PFSK-1 (cell line): ENCODE measurements around the gene MUC5AC.

Source experiments
- FOXP2 ChIP-seq: optimal IDR thresholded peaks from 2 replicates; pipeline ENCODE3; 2011; ENCODE audit warnings: borderline replicate concordance, control low read depth, inconsistent platforms; ENCODE audit not compliant: insufficient read depth; ENCODE audit errors: extremely low read length, extremely low read depth
- POLR2AphosphoS5 ChIP-seq: IDR thresholded peaks from 2 replicates; pipeline ENCODE4 v1.6.1; 2012; ENCODE audit warnings: low read depth, mild to moderate bottlenecking, control low read depth, low read length, moderate library complexity
- SIN3A ChIP-seq: IDR thresholded peaks from 2 replicates; pipeline ENCODE4 v1.6.1; 2012; ENCODE audit warnings: mild to moderate bottlenecking, low read length, moderate library complexity, borderline replicate concordance; ENCODE audit not compliant: insufficient read depth
- TAF1 ChIP-seq: IDR thresholded peaks from 2 replicates; pipeline ENCODE4 v1.6.1; 2012; ENCODE audit warnings: low read length, control low read depth, borderline replicate concordance; ENCODE audit not compliant: insufficient read depth
- TF ChIP-seq, protein P1 (sequence below), 2 experiments: IDR thresholded peaks; 2 replicates each; pipeline versions ENCODE4 v1.6.1 to v1.8.0; 2011 to 2012; ENCODE audit warnings: low read depth in 2 of 2, low read length in 2 of 2, control low read depth in 1 of 2, inconsistent platforms in 1 of 2, mild to moderate bottlenecking in 1 of 2, moderate library complexity in 1 of 2; ENCODE audit not compliant: insufficient read depth in 1 of 2

Gene MUC5AC

GRCh38 chr11:1147792-1148191 lies 10.0 kb upstream of the MUC5AC start:
- TF ChIP-seq POLR2AphosphoS5 (no peak), FOXP2 (no peak), TAF1 (no peak), SIN3A (no peak)

DNA sequence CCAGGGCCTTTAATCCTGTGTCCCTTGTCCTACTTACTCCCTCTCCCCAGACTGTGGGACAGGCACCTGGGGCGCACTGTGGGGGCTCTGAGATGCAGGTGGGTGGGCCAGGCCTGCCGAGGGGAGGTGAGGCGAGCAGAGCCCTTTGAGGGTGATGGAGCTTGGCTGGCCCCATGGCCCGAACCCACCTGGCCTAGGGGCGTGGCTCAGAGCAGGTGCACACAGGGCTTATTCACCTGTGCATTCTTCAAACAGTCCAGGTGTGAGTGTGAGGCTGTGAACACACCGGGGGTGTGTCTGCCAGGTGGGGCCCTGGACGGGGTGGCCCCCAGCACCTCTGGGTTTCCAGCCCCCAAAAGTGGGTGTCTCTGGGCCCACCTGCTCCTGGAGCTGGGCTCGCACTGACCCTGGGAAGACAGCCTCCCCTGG lies 9.0 kb upstream of the MUC5AC start:
- no peak for TF ChIP-seq TAF1
- no peak for TF ChIP-seq FOXP2
- TF ChIP-seq, protein P1, sequence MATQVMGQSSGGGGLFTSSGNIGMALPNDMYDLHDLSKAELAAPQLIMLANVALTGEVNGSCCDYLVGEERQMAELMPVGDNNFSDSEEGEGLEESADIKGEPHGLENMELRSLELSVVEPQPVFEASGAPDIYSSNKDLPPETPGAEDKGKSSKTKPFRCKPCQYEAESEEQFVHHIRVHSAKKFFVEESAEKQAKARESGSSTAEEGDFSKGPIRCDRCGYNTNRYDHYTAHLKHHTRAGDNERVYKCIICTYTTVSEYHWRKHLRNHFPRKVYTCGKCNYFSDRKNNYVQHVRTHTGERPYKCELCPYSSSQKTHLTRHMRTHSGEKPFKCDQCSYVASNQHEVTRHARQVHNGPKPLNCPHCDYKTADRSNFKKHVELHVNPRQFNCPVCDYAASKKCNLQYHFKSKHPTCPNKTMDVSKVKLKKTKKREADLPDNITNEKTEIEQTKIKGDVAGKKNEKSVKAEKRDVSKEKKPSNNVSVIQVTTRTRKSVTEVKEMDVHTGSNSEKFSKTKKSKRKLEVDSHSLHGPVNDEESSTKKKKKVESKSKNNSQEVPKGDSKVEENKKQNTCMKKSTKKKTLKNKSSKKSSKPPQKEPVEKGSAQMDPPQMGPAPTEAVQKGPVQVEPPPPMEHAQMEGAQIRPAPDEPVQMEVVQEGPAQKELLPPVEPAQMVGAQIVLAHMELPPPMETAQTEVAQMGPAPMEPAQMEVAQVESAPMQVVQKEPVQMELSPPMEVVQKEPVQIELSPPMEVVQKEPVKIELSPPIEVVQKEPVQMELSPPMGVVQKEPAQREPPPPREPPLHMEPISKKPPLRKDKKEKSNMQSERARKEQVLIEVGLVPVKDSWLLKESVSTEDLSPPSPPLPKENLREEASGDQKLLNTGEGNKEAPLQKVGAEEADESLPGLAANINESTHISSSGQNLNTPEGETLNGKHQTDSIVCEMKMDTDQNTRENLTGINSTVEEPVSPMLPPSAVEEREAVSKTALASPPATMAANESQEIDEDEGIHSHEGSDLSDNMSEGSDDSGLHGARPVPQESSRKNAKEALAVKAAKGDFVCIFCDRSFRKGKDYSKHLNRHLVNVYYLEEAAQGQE (IDR thresholded peaks at IDR 0.05; ENCODE audit: insufficient read depth in 1 of 2, low read depth in 2 of 2, low read length in 2 of 2), result no peak
- TF ChIP-seq SIN3A, result no peak
- TF ChIP-seq POLR2AphosphoS5, result no peak

DNA sequence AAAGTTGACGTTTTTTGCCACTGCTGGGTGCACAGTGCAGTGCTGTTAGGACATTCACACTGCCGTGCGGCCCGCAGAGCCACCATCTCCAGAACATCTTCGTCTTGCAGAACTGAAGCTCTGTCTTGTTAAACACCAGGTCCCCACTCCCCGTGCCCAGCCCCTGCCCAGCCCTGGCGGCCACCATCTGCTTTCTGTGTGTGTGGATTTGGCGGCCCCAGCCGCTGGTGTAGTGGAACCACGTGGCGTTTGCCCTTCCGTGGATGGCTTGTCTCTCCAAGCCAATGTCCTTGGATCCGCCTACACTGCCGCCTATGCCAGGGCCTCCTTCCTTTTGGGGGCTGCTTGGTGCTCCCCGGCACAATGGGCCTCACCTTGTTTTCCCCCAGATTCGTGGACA lies 8.2 kb upstream of the MUC5AC start:
- TF ChIP-seq SIN3A, result no peak
- TF ChIP-seq, protein P1 (IDR thresholded peaks at IDR 0.05; ENCODE audit: insufficient read depth in 1 of 2, low read depth in 2 of 2, low read length in 2 of 2), result no peak
- no peak for TF ChIP-seq FOXP2
- TF ChIP-seq TAF1, result no peak
- TF ChIP-seq POLR2AphosphoS5, result no peak

- no peak for TF ChIP-seq FOXP2
- no peak for TF ChIP-seq POLR2AphosphoS5
- no peak for TF ChIP-seq SIN3A
- TF ChIP-seq, protein P1 (IDR thresholded peaks at IDR 0.05; ENCODE audit: insufficient read depth in 1 of 2, low read depth in 2 of 2, low read length in 2 of 2), result no peak
- TF ChIP-seq TAF1, result no peak
These were observed 7.6 kb upstream of the MUC5AC start for GRCh38 chr11:1150116-1150515.

GRCh38 chr11:1150769-1151365 lies 6.9 kb upstream of the MUC5AC start:
- TF ChIP-seq TAF1 (no peak), POLR2AphosphoS5 (no peak), SIN3A (no peak), FOXP2 (no peak)
- TF ChIP-seq, protein P1 (IDR thresholded peaks at IDR 0.05; ENCODE audit: insufficient read depth in 1 of 2, low read depth in 2 of 2, low read length in 2 of 2), result no peak
